Measurements from ENCODE around the gene ACP1.

The ACP1 gene

GRCh38 chr2:244547-244946 lies 20.2 kb upstream of the ACP1 start:
- no peaks in the 10 kb centered on the region for H3K27me3 Mint-ChIP-seq
- H3K27ac Mint-ChIP-seq = no peak overlapping the region
- peaks cover 42% of the 10 kb centered on the region for H3K36me3 Mint-ChIP-seq
- no peak overlapping the region for H3K4me3 Mint-ChIP-seq
- DNase-seq (ENCODE audit: low spot score in 2 of 2) (no peak), ATAC-seq (ENCODE audit: low read depth) (no peak)
- H3K9me3 Mint-ChIP-seq = peaks cover 2% of the 10 kb centered on the region
- H3K4me1 Mint-ChIP-seq = peaks cover 4% of the 10 kb centered on the region

GRCh38 chr2:246489-247144 lies 18.1 kb upstream of the ACP1 start:
- H3K27ac Mint-ChIP-seq = peak overlapping the region; percentile 38
- ATAC-seq (ENCODE audit: low read depth) (peak; percentile 56), DNase-seq (ENCODE audit: low spot score in 2 of 2) (peak; percentile 20 to 35)
- peaks cover 2% of the 10 kb centered on the region for H3K9me3 Mint-ChIP-seq
- H3K4me1 Mint-ChIP-seq = peaks cover 4% of the 10 kb centered on the region
- H3K27me3 Mint-ChIP-seq = no peaks in the 10 kb centered on the region
- no peak overlapping the region for H3K4me3 Mint-ChIP-seq
- peaks cover 29% of the 10 kb centered on the region for H3K36me3 Mint-ChIP-seq

GRCh38 chr2:248724-249123 lies 16.0 kb upstream of the ACP1 start:
- no peak for DNase-seq (ENCODE audit: low spot score in 2 of 2)
- H3K4me1 Mint-ChIP-seq = peaks cover 4% of the 10 kb centered on the region

GRCh38 chr2:249538-250042 lies 15.2 kb upstream of the ACP1 start:
- H3K36me3 Mint-ChIP-seq = peaks cover 13% of the 10 kb centered on the region
- H3K9me3 Mint-ChIP-seq = no peaks in the 10 kb centered on the region

More at GRCh38 chr2:248724-249123, 16.0 kb upstream of the ACP1 start:
- no peak overlapping the region for H3K4me3 Mint-ChIP-seq
- no peaks in the 10 kb centered on the region for H3K9me3 Mint-ChIP-seq
- ATAC-seq (ENCODE audit: low read depth) = no peak
- no peaks in the 10 kb centered on the region for H3K27me3 Mint-ChIP-seq
- no peak overlapping the region for H3K27ac Mint-ChIP-seq
- H3K36me3 Mint-ChIP-seq = peaks cover 20% of the 10 kb centered on the region

GRCh38 chr2:252001-252602 lies 12.6 kb upstream of the ACP1 start:
- Mint-ChIP-seq H3K27me3 (no peaks in the 10 kb centered on the region), H3K36me3 (peaks cover 7% of the 10 kb centered on the region), H3K27ac (no peak overlapping the region), H3K9me3 (no peaks in the 10 kb centered on the region), H3K4me3 (no peak overlapping the region), H3K4me1 (no peaks in the 10 kb centered on the region)
- ATAC-seq (ENCODE audit: low read depth) = no peak
- no peak for DNase-seq (ENCODE audit: low spot score in 2 of 2)

More at GRCh38 chr2:249538-250042, 15.2 kb upstream of the ACP1 start:
- no peak overlapping the region for H3K27ac Mint-ChIP-seq
- H3K4me1 Mint-ChIP-seq = peaks cover 4% of the 10 kb centered on the region
- H3K4me3 Mint-ChIP-seq = no peak overlapping the region
- H3K27me3 Mint-ChIP-seq = no peaks in the 10 kb centered on the region
- ATAC-seq (ENCODE audit: low read depth) (no peak), DNase-seq (ENCODE audit: low spot score in 2 of 2) (no peak)

- DNase-seq (ENCODE audit: low spot score in 2 of 2) (no peak), ATAC-seq (ENCODE audit: low read depth) (no peak)
- Mint-ChIP-seq H3K27me3 (no peaks in the 10 kb centered on the region), H3K4me3 (no peak overlapping the region), H3K9me3 (peaks cover 1% of the 10 kb centered on the region), H3K4me1 (no peaks in the 10 kb centered on the region), H3K36me3 (peaks cover 7% of the 10 kb centered on the region), H3K27ac (no peak overlapping the region)
These were observed 11.5 kb upstream of the ACP1 start for GRCh38 chr2:253202-253638.

- Mint-ChIP-seq H3K36me3 (peaks cover 10% of the 10 kb centered on the region), H3K27me3 (no peaks in the 10 kb centered on the region), H3K4me3 (no peak overlapping the region), H3K4me1 (no peaks in the 10 kb centered on the region), H3K27ac (no peak overlapping the region), H3K9me3 (peaks cover 6% of the 10 kb centered on the region)
- DNase-seq (ENCODE audit: low spot score in 2 of 2) (no peak), ATAC-seq (ENCODE audit: low read depth) (no peak)
These were observed 10.5 kb upstream of the ACP1 start for GRCh38 chr2:254241-254640.

- DNase-seq (ENCODE audit: low spot score in 2 of 2) (no peak), ATAC-seq (ENCODE audit: low read depth) (no peak)
- Mint-ChIP-seq H3K9me3 (peaks cover 6% of the 10 kb centered on the region), H3K4me3 (no peak overlapping the region), H3K27ac (no peak overlapping the region), H3K4me1 (no peaks in the 10 kb centered on the region), H3K36me3 (peaks cover 12% of the 10 kb centered on the region), H3K27me3 (no peaks in the 10 kb centered on the region)
These were observed 9.6 kb upstream of the ACP1 start for GRCh38 chr2:255195-255594.

GRCh38 chr2:256094-256493 lies 8.7 kb upstream of the ACP1 start:
- Mint-ChIP-seq H3K27me3 (no peaks in the 10 kb centered on the region), H3K36me3 (peaks cover 12% of the 10 kb centered on the region), H3K4me1 (no peaks in the 10 kb centered on the region), H3K9me3 (peaks cover 6% of the 10 kb centered on the region), H3K27ac (no peak overlapping the region), H3K4me3 (no peak overlapping the region)
- DNase-seq (ENCODE audit: low spot score in 2 of 2) (no peak), ATAC-seq (ENCODE audit: low read depth) (no peak)

- peaks cover 7% of the 10 kb centered on the region for H3K36me3 Mint-ChIP-seq
- peaks cover 6% of the 10 kb centered on the region for H3K9me3 Mint-ChIP-seq
- no peaks in the 10 kb centered on the region for H3K4me1 Mint-ChIP-seq
- no peak overlapping the region for H3K4me3 Mint-ChIP-seq
- no peak for ATAC-seq (ENCODE audit: low read depth)
- H3K27ac Mint-ChIP-seq = no peak overlapping the region
- DNase-seq (ENCODE audit: low spot score in 2 of 2) = no peak
- no peaks in the 10 kb centered on the region for H3K27me3 Mint-ChIP-seq
These were observed 7.3 kb upstream of the ACP1 start for GRCh38 chr2:257429-257828.

GRCh38 chr2:257842-258241 lies 6.9 kb upstream of the ACP1 start:
- H3K4me1 Mint-ChIP-seq = no peaks in the 10 kb centered on the region
- DNase-seq (ENCODE audit: low spot score in 2 of 2) (no peak), ATAC-seq (ENCODE audit: low read depth) (no peak)
- H3K4me3 Mint-ChIP-seq = no peak overlapping the region
- no peaks in the 10 kb centered on the region for H3K27me3 Mint-ChIP-seq
- peaks cover 6% of the 10 kb centered on the region for H3K9me3 Mint-ChIP-seq
- H3K36me3 Mint-ChIP-seq = peaks cover 7% of the 10 kb centered on the region
- H3K27ac Mint-ChIP-seq = no peak overlapping the region

- Mint-ChIP-seq H3K4me3 (no peak overlapping the region), H3K27ac (no peak overlapping the region), H3K36me3 (peaks cover 7% of the 10 kb centered on the region), H3K4me1 (no peaks in the 10 kb centered on the region), H3K27me3 (no peaks in the 10 kb centered on the region), H3K9me3 (peaks cover 6% of the 10 kb centered on the region)
- DNase-seq (ENCODE audit: low spot score in 2 of 2) (no peak), ATAC-seq (ENCODE audit: low read depth) (no peak)
These were observed 5.8 kb upstream of the ACP1 start for GRCh38 chr2:258933-259332.

- Mint-ChIP-seq H3K4me1 (no peaks in the 10 kb centered on the region), H3K27ac (no peak overlapping the region), H3K9me3 (peaks cover 6% of the 10 kb centered on the region), H3K36me3 (peaks cover 7% of the 10 kb centered on the region), H3K27me3 (no peaks in the 10 kb centered on the region), H3K4me3 (no peak overlapping the region)
- DNase-seq (ENCODE audit: low spot score in 2 of 2) = no peak
- ATAC-seq (ENCODE audit: low read depth) = no peak
These were observed 4.9 kb upstream of the ACP1 start for GRCh38 chr2:259789-260331.

- Mint-ChIP-seq H3K27me3 (no peaks in the 10 kb centered on the region), H3K36me3 (peaks cover 7% of the 10 kb centered on the region), H3K4me1 (no peaks in the 10 kb centered on the region), H3K9me3 (peaks cover 6% of the 10 kb centered on the region), H3K27ac (no peak overlapping the region), H3K4me3 (no peak overlapping the region)
- no peak for DNase-seq (ENCODE audit: low spot score in 2 of 2)
- no peak for ATAC-seq (ENCODE audit: low read depth)
These were observed 4.1 kb upstream of the ACP1 start for GRCh38 chr2:260507-261161.
